Neural crest cell (in vitro differentiated cells): Measurements from ENCODE around the gene ESYT1. TPM values are rescaled to one million over a fixed set of nuclear protein-coding genes. Genes with fewer than 3 reads are reported as not detected.

Experiments
- DNase-seq: peaks from one replicate; pipeline ENCODE4 v3.0.0; 2021; ENCODE audit warnings: low read depth, mixed read lengths, low spot score
- H3K27ac Mint-ChIP-seq: one replicate; pipeline ENCODE4 v1.8.0; 2021; ENCODE audit warnings: mild to moderate bottlenecking, mixed read lengths; ENCODE audit not compliant: unreplicated experiment
- H3K27me3 Mint-ChIP-seq: 2 replicates; pipeline ENCODE4 v1.8.0; 2021; ENCODE audit warnings: low read depth, mild to moderate bottlenecking, mixed read lengths
- H3K36me3 Mint-ChIP-seq: 2 replicates; pipeline ENCODE4 v1.8.0; 2021; ENCODE audit warnings: low read depth, mild to moderate bottlenecking, mixed read lengths
- H3K4me1 Mint-ChIP-seq: 2 replicates; pipeline ENCODE4 v1.8.0; 2021; ENCODE audit warnings: mixed read lengths
- H3K4me3 Mint-ChIP-seq: one replicate; pipeline ENCODE4 v1.8.0; 2021; ENCODE audit warnings: mild to moderate bottlenecking, mixed read lengths
- H3K9me3 Mint-ChIP-seq: 2 replicates; pipeline ENCODE4 v1.8.0; 2021; ENCODE audit warnings: mixed read lengths
- total RNA-seq: library from RNA; stranded (reverse); gene quantifications from 2 replicates; pipeline ENCODE4 v1.2.1, GENCODE V29; 2021
- TF ChIP-seq, protein P1 (sequence below): fragments of 200-600 bp; sonication (generic); conservative IDR thresholded peaks from 2 replicates; pipeline ENCODE4 v1.5.0; 2021; ENCODE audit warnings: antibody characterized with exemption, mild to moderate bottlenecking

Gene ESYT1
- total RNA-seq, 1 donor from 2014 or later, result 121 TPM

DNA sequence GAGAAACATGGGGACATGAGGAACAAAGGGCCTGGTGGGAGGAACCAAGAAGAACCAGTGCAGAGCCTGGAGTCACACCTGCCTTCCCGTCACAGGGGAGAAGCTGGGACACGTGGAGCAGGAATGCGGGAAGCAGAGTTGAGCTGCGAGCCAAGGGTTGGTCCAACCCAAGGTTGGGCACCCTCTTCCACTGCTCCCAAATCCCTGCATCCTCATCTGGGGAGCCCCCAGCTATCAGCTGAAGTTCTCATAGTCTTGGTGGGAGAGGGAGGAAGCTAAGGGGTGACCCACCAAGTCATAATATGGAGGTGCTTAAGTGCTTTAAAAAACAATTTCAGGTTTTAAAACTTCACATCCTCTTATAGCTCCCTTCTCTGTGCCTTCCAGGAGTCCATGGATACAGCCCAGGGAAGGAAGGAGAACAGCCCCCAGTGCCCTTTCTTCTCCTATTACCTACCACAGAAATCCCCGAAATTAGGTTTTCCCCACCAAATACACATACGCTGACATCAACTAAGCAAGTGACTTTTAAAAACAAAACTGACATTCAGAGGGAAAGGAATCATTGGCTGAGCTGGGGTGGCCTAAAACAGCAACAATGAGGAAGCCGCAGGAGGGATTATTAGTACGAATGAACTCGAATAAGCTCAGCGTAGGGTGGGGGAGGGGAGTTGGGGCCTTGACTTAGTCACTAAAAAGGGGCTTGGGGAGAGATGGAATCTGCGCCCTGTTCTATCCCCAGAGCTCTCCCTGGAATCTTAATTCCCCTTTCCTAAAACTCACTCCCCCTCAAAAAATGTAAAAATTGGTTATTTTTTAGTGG lies 34.6 kb downstream of the ESYT1 start:
- Mint-ChIP-seq H3K36me3 (peaks cover 38% of the 10 kb centered on the region), H3K27me3 (peaks cover 18% of the 10 kb centered on the region), H3K9me3 (no peaks in the 10 kb centered on the region), H3K4me3 (peak overlapping the region; percentile 95), H3K27ac (no peak overlapping the region), H3K4me1 (peaks cover 47% of the 10 kb centered on the region)
- TF ChIP-seq, protein P1, sequence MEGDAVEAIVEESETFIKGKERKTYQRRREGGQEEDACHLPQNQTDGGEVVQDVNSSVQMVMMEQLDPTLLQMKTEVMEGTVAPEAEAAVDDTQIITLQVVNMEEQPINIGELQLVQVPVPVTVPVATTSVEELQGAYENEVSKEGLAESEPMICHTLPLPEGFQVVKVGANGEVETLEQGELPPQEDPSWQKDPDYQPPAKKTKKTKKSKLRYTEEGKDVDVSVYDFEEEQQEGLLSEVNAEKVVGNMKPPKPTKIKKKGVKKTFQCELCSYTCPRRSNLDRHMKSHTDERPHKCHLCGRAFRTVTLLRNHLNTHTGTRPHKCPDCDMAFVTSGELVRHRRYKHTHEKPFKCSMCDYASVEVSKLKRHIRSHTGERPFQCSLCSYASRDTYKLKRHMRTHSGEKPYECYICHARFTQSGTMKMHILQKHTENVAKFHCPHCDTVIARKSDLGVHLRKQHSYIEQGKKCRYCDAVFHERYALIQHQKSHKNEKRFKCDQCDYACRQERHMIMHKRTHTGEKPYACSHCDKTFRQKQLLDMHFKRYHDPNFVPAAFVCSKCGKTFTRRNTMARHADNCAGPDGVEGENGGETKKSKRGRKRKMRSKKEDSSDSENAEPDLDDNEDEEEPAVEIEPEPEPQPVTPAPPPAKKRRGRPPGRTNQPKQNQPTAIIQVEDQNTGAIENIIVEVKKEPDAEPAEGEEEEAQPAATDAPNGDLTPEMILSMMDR, result no peak
- no peak for DNase-seq

DNA sequence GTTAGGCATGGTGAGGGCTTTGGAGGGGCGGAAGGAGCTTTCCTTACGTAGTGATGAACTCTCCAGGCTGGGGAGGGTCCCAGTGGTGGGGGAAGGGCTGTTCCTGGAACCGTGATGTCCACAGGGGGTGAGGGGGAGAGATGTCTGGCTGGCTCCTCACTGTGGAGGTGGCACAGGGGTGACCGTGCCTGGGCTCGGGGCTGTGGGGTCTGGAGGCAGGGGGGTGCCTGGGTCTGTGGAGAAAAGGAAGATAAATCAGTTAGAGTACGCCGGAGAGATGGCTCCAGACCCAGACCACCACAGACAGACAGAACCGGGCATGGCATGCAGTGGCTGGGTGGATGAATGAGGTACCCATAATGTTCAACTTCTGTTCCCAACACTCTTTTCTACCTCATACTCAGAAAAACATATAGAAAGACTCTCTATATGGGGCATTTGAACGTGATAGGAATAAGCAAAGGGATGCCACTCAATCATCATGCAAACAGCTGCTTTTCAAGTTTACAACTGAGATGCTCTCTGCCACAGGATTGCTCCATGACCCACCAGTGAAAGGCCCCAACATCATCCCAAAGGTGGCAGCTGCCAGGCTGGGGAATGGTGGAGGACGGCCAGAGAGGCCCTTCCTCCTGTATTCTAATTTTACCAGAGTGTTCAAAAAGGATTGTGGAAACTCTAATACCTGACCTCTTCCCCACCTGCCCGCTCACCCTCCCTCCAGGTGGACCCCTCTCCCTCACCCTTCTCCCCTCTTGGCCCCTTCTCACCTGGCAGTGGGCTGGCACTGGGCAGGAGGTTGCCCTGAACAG lies 35.7 kb downstream of the ESYT1 start:
- Mint-ChIP-seq H3K9me3 (no peaks in the 10 kb centered on the region), H3K36me3 (peaks cover 38% of the 10 kb centered on the region), H3K4me3 (peak overlapping the region; percentile 95), H3K4me1 (peaks cover 40% of the 10 kb centered on the region), H3K27me3 (peaks cover 15% of the 10 kb centered on the region), H3K27ac (no peak overlapping the region)
- TF ChIP-seq, protein P1, result no peak
- DNase-seq, result no peak

DNA sequence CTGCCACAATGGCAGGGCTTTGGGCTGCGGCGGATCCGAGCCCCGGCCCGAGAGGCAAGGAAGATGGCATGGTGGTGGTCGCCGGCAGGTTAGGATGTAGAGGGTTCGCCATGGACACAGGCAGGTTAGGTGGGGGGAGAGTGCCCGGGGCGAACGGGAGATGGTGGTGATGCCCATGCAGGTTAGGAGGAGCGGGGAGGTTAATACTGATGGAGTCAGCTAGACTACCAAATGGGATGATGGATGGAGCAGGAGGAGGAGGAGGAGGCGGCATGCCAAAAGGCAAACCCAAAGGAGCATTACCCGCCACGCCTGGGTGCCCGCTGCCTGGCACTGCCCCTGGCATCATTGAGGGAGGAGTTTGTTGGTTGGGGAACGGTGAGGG lies 36.3 kb downstream of the ESYT1 start:
- DNase-seq, result no peak
- peaks cover 33% of the 10 kb centered on the region for H3K36me3 Mint-ChIP-seq
- peaks cover 11% of the 10 kb centered on the region for H3K27me3 Mint-ChIP-seq
- TF ChIP-seq, protein P1, result no peak
- no peak overlapping the region for H3K27ac Mint-ChIP-seq
- peaks cover 34% of the 10 kb centered on the region for H3K4me1 Mint-ChIP-seq
- H3K9me3 Mint-ChIP-seq, result no peaks in the 10 kb centered on the region
- peak overlapping the region; percentile 29 for H3K4me3 Mint-ChIP-seq

DNA sequence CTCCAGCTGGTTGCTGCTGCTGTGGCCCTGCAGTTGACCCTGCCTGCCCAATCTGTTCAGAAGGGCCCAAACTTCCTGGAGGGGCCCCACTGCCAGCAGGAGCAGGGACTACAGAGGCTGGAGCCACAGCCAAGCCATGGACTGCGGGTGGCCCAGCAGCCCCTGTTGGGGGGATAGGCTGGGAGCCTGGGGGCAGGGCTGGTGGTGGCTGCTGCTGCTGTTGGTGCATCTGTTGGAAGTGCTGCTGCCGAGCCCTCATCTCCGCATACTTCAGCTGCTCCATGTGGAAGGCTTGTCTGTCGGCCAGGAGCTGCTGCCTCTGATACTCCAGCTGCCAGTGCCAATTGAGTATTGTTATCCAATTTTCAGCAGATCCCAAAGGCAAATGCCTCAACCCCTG lies 37.3 kb downstream of the ESYT1 start:
- TF ChIP-seq, protein P1, result no peak
- Mint-ChIP-seq H3K27me3 (peaks cover 10% of the 10 kb centered on the region), H3K36me3 (peaks cover 35% of the 10 kb centered on the region), H3K9me3 (no peaks in the 10 kb centered on the region), H3K4me1 (peaks cover 24% of the 10 kb centered on the region), H3K4me3 (peak overlapping the region; percentile 74), H3K27ac (no peak overlapping the region)
- DNase-seq, result no peak

DNA sequence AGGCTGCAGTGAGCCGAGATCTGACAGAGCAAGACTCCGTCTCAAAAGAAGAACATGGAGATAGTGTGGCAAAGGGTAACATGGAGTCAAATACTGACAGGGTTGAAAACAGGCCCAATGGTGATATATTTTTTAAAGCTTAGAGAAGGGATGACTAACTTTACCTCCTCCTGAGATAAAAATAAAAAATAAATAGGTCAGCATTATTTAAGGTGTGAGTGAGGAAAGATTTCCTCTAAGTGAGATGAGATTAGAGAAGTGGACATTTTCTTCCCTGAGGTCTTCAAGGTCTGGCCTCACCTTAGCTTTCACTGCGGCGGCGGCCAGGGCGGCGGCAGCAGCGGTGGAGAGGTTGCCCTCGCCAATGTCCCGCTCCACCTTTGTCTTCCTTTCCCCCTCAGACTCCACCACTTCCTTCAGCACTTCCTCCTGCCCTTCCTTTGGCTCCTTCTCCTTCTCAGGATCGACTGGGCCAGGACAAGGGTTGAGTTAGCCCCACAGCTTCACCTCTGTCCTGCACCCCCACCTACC lies 41.2 kb downstream of the ESYT1 start:
- Mint-ChIP-seq H3K4me3 (peak overlapping the region; percentile 25), H3K27ac (no peak overlapping the region), H3K36me3 (peaks cover 33% of the 10 kb centered on the region), H3K9me3 (no peaks in the 10 kb centered on the region), H3K27me3 (peaks cover 2% of the 10 kb centered on the region), H3K4me1 (no peaks in the 10 kb centered on the region)
- TF ChIP-seq, protein P1, result no peak
- no peak for DNase-seq
